K562 (cell line): ENCODE results near the gene MITF. TPM values are rescaled to one million over a fixed set of nuclear protein-coding genes. Genes with fewer than 3 reads are reported as not detected.

Source experiments
- ATAC-seq: fragments of 200-7000 bp; cut with Tn5 transposase; 3 replicates; pipeline ENCODE4 v1.9.1; 2020; ENCODE audit warnings: moderate library complexity
- BruUV-seq: library from RNA; stranded (reverse); fragments of 400-500 nt; replicated peaks from 2 replicates; lab custom pipeline; 2021; lab: Mats Ljungman, UMichigan
- CTCF ChIA-PET: fragments of 300-600 bp; formaldehyde crosslinking; extraction: SDS; loops from one replicate; lab custom pipeline; 2021; ENCODE audit warnings: low intra/inter-chr PET ratio; lab: Yijun Ruan, JAX
- POLR2A ChIA-PET: fragments of 300-600, 350-650 bp; sonication (Branson Sonifier 250); formaldehyde crosslinking; extraction: SDS; loops from one replicate; lab custom pipeline; 2021; ENCODE audit warnings: antibody characterized with exemption, inconsistent platforms; lab: Yijun Ruan, JAX
- DNase-seq, 4 experiments: peaks; one replicate each; pipeline versions ENCODE4 v3.0.0 to v3.0.0-alpha.2; 2011 to 2018; ENCODE audit warnings: low spot score in 3 of 4, mixed read lengths in 3 of 4; ENCODE audit errors: extremely low read depth in 1 of 4
- FAIRE-seq: peaks from 2 replicates; lab custom pipeline; 2011; peaks lifted over from hg19 to GRCh38; lab: Jason Lieb, UNC
- H2AFZ ChIP-seq: 2 replicates; pipeline ENCODE4 v1.6.0; 2011; ENCODE audit warnings: low read depth, low read length, control low read depth, inconsistent platforms
- H3K27ac ChIP-seq: fragments of 200-600 bp; 3 replicates; pipeline ENCODE4 v1.8.0; 2011; ENCODE audit warnings: low read depth, mild to moderate bottlenecking, control low read depth, inconsistent platforms, low read length, moderate library complexity, mixed read lengths; ENCODE audit errors: extremely low read depth
- H3K27me3 ChIP-seq, 2 experiments: fragments of 300-600 bp in 1 of 2; 2 replicates in 1 of 2; 3 replicates in 1 of 2; pipeline versions ENCODE4 v1.6.0 to v1.8.0; 2011; ENCODE audit warnings: inconsistent platforms in 2 of 2, low read length in 2 of 2, mild to moderate bottlenecking in 1 of 2, mixed read lengths in 1 of 2, moderate library complexity in 1 of 2; ENCODE audit not compliant: control insufficient read depth in 2 of 2, insufficient read depth in 2 of 2
- H3K36me3 ChIP-seq: fragments of 300-600 bp; 3 replicates; pipeline ENCODE4 v1.8.0; 2011; ENCODE audit warnings: mild to moderate bottlenecking, low read length, inconsistent platforms; ENCODE audit not compliant: control insufficient read depth, insufficient read depth
- H3K4me1 ChIP-seq, 2 experiments: fragments of 200-600 bp in 1 of 2; replicated peaks in 1 of 2; 2 replicates in 1 of 2; 3 replicates in 1 of 2; pipeline versions ENCODE4 v1.5.1 to v1.8.0; 2011; ENCODE audit warnings: inconsistent platforms in 2 of 2, low read length in 2 of 2, mild to moderate bottlenecking in 1 of 2, mixed read lengths in 1 of 2, moderate library complexity in 1 of 2; ENCODE audit not compliant: control insufficient read depth in 2 of 2, insufficient read depth in 2 of 2
- H3K4me2 ChIP-seq: 2 replicates; pipeline ENCODE4 v1.6.1; 2011; ENCODE audit warnings: low read length, control low read depth, inconsistent platforms, mixed read lengths; ENCODE audit not compliant: insufficient read depth
- H3K4me3 ChIP-seq: fragments of 200-600 bp; sonication (generic), shearing (Covaris generic); 2 replicates; pipeline ENCODE4 v1.5.1; 2016; ENCODE audit warnings: control low read depth, inconsistent platforms
- H3K79me2 ChIP-seq: fragments of 200-600 bp; 3 replicates; pipeline ENCODE4 v1.8.0; 2011; ENCODE audit warnings: low read length, inconsistent platforms; ENCODE audit not compliant: control insufficient read depth, insufficient read depth
- H3K9ac ChIP-seq, 2 experiments: 2 replicates each; pipeline versions ENCODE4 v1.6.0 to v1.6.1; 2011; ENCODE audit warnings: low read depth in 2 of 2, low read length in 2 of 2, control low read depth in 1 of 2, inconsistent platforms in 1 of 2, mild to moderate bottlenecking in 1 of 2, mixed read lengths in 1 of 2; ENCODE audit not compliant: insufficient read depth in 1 of 2
- H3K9me1 ChIP-seq: one replicate; pipeline ENCODE4 v1.6.0; 2011; ENCODE audit warnings: inconsistent platforms, mild to moderate bottlenecking, low read length, moderate library complexity; ENCODE audit not compliant: control insufficient read depth, insufficient read depth
- H3K9me3 ChIP-seq: replicated peaks from 2 replicates; pipeline ENCODE4 v1.5.1; 2011; ENCODE audit warnings: low read depth, low read length, inconsistent platforms; ENCODE audit not compliant: control insufficient read depth, insufficient read depth
- H4K20me1 ChIP-seq: replicated peaks from 2 replicates; pipeline ENCODE4 v1.6.1; 2011; ENCODE audit warnings: low read length, inconsistent platforms, mixed read lengths; ENCODE audit not compliant: control insufficient read depth, insufficient read depth
- ARID1B ChIP-seq: fragments of 450-650 bp; IDR thresholded peaks from 2 replicates; pipeline ENCODE4 v1.6.1; 2016; ENCODE audit warnings: antibody characterized with exemption, mild to moderate bottlenecking, inconsistent platforms
- CBFA2T2 ChIP-seq: fragments of 450-650 bp; conservative IDR thresholded peaks from 2 replicates; pipeline ENCODE4 v1.6.1; 2017; ENCODE audit warnings: mild to moderate bottlenecking
- CBFA2T3 ChIP-seq: fragments of 450-650 bp; IDR thresholded peaks from 2 replicates; pipeline ENCODE4 v1.6.1; 2017
- ELK1 ChIP-seq: sonication (generic); formaldehyde crosslinking; IDR thresholded peaks from 2 replicates; pipeline ENCODE4 v1.8.1; 2022; ENCODE audit warnings: missing genetic modification reagents
- GATAD2A ChIP-seq: fragments of 450-650 bp; IDR thresholded peaks from 2 replicates; pipeline ENCODE4 v1.6.1; 2017
- HDGF ChIP-seq: fragments of 450-650 bp; IDR thresholded peaks from 2 replicates; pipeline ENCODE4 v1.6.1; 2016
- MEF2D ChIP-seq: conservative IDR thresholded peaks from 2 replicates; pipeline ENCODE4 v1.6.1; 2016; ENCODE audit warnings: low read depth, missing genetic modification characterization, missing compliant biosample characterization
- MEIS2 ChIP-seq: fragments of 450-650 bp; IDR thresholded peaks from 2 replicates; pipeline ENCODE4 v1.6.1; 2014; ENCODE audit warnings: mild to moderate bottlenecking; ENCODE audit not compliant: partially characterized antibody
- MXI1 ChIP-seq: IDR thresholded peaks from 2 replicates; pipeline ENCODE4 v1.6.1; 2011; ENCODE audit warnings: low read depth, mild to moderate bottlenecking, improper control_type of control experiment, low read length
- PBX2 ChIP-seq, 2 experiments: IDR thresholded peaks in 1 of 2; conservative IDR thresholded peaks in 1 of 2; 2 replicates each; pipeline ENCODE4 v1.6.1; 2016; ENCODE audit warnings: low read depth in 2 of 2, mild to moderate bottlenecking in 1 of 2, missing compliant biosample characterization in 1 of 2, missing genetic modification characterization in 1 of 2, moderate library complexity in 1 of 2
- PKNOX1 ChIP-seq: fragments of 450-650 bp; IDR thresholded peaks from 2 replicates; pipeline ENCODE4 v1.6.1; 2016
- SAFB2 ChIP-seq: fragments of 200-400 bp; formaldehyde crosslinking; IDR thresholded peaks from 2 replicates; pipeline ENCODE4 v1.6.1; 2018; ENCODE audit warnings: borderline replicate concordance, low read length, low read depth, moderate library complexity; ENCODE audit not compliant: severe bottlenecking
- SMARCC2 ChIP-seq: fragments of 450-650 bp; IDR thresholded peaks from 2 replicates; pipeline ENCODE4 v1.6.1; 2017; ENCODE audit warnings: antibody characterized with exemption, moderate library complexity, mild to moderate bottlenecking, low read depth
- TAL1 ChIP-seq: fragments of 450-650 bp; IDR thresholded peaks from 2 replicates; pipeline ENCODE4 v1.6.1; 2016; ENCODE audit warnings: mild to moderate bottlenecking
- ZEB2 ChIP-seq: fragments of 450-650 bp; IDR thresholded peaks from 2 replicates; pipeline ENCODE4 v1.6.1; 2016
- WGBS: fragments of 100-300 bp; shearing (Covaris generic); methylation state at CpG from one replicate; pipeline ENCODE4 v1.1.6; 2016; ENCODE audit warnings: low coverage, mixed read lengths; ENCODE audit not compliant: insufficient coverage; ENCODE audit errors: missing lambda C conversion rate; 5-methylcytosine and 5-hydroxymethylcytosine counted together
- in situ Hi-C: fragments of 300-500 bp; cut with MboI; formaldehyde crosslinking; loops from 4 replicates; pipeline ENCODE4 v1.15.0; 2018; ENCODE audit warnings: inconsistent platforms, mixed read lengths
- intact Hi-C: fragments of 100-400 bp; cut with micrococcal nuclease; formaldehyde crosslinking; loops from 2 replicates; pipeline ENCODE4 v1.14.2; 2022
- polyA plus RNA-seq, 8 experiments: library from polyadenylated mRNA; depleted of rRNA in 4 of 8; stranded (reverse) in 5 of 8; unstranded in 3 of 8; fragments of >200 nt; fragmentation: Nextera tagmentation in 2 of 8; fragmentation: Illumina TruSeq in 1 of 8; extraction: Ambion mirVana in 2 of 8; extraction: Trizol in 1 of 8; gene quantifications; 2 replicates each; pipeline versions ENCODE4 v1.2.1 to v1.2.3, GENCODE V29; 2011 to 2014; ENCODE audit warnings: inconsistent platforms in 1 of 8, missing spikeins in 1 of 8
- total RNA-seq, 7 experiments: library from RNA; depleted of rRNA in 6 of 7; stranded (reverse); fragments of >200 nt in 6 of 7; fragmentation: Illumina TruSeq in 2 of 7; extraction: Trizol in 2 of 7; gene quantifications; 2 replicates each; pipeline versions ENCODE4 v1.2.1 to v1.2.3, GENCODE V29; 2011 to 2021; ENCODE audit warnings: low replicate concordance in 1 of 7
- TF ChIP-seq, protein P1 (sequence below): fragments of 250-450 bp; sonication (Bioruptor Pico); IDR thresholded peaks from 2 replicates; pipeline ENCODE4 v1.8.0; 2021; ENCODE audit warnings: borderline replicate concordance, mild to moderate bottlenecking, moderate library complexity; ENCODE audit not compliant: poor library complexity, severe bottlenecking

The MITF gene
- total and polyA plus RNA-seq, 9 of the 15 experiments (the other 6 are each of a cell fraction or from before 2014, with no cell fraction given), result 5.6 to 14.9 (median 11.1) TPM

DNA sequence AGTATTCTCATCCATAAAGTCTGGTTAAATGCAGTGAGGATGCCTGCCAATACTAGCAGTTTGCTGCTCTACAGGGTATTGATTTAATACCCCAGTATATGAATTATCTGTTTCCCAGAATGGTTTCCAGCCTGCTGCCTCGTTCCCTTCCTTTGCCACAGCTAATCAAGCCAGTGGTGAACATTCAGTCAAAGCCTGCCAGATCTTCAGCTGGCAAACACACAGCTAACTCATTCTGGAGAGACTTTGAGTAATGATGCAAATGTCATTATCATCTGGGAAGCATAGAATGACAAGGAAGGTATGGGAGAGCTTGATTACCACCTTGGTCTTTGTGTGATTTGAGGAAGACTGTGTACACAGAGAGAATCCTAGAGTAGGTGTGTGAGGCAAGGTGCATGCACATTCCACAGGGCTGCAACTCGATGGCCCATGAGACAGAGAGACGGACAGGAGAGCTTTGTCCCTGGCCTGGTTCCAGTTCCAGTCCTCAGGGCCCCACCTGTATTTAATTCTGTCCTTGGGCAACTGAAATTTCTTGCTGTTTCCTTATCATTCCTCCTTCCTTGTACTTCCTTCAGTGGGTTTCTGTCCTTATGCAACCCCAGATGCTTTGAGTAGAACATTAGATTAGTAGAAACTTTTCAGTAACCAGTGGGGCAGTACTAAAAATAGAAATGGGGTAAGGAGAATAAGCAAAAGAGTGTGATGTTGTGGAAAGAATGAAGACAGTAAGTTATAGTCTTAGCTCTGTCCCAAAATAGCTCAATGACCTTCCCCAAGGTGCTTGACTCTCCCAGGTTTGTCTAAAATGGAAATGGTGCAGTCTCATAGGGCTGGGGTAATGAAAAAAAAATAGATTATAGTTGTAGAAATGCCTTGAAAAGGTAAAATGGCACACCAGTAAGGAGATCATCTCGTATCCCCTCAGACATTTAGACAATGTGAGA, 72.5 kb downstream of the MITF start:
- Histone ChIP-seq H3K79me2 (peaks cover 40% of the 10 kb centered on the region), H3K36me3 (no peaks in the 10 kb centered on the region), H3K4me1 (peaks cover 5 to 22% of the 10 kb centered on the region in 2 experiments; a peak in 4 of 5 replicates), H2AFZ (no peak overlapping the region), H3K4me2 (0 out of 2 replicates have a peak overlapping the region, but pooled peaks have one; percentile 22), H3K4me3 (no peak overlapping the region), H4K20me1 (no peaks in the 10 kb centered on the region), H3K27ac (no peak overlapping the region), H3K27me3 (no peaks in the 10 kb centered on the region), H3K9me3 (no peaks in the 10 kb centered on the region), H3K9me1 (no peaks in the 10 kb centered on the region), H3K9ac (peak overlapping the region in 1 of 2 experiments; percentile 50; a peak in 1 of 4 replicates)
- DNase-seq (peak in 1 of 4 experiments; percentile 8), FAIRE-seq (no peak), ATAC-seq (peak; percentile 55; the same call in 2 of the 3 replicates)
- BruUV-seq, result no TSS peak
- intact Hi-C loops, result no loop called here
- in situ Hi-C loops, result no loop called here
- WGBS, result 11% methylated on average over 4 of the region's 4 CpGs
- CTCF ChIA-PET, result no interaction called here
- POLR2A ChIA-PET, result interaction anchor here (0.7 to 1.2 kb wide), 3 partner anchors 11 to 120 kb away, joined by 3 to 4 read pairs (median 4); no protein-coding TSS in a partner anchor
- no peak for TF ChIP-seq SAFB2
- TF ChIP-seq MEIS2, result peak; percentile 41
- TF ChIP-seq, protein P1, sequence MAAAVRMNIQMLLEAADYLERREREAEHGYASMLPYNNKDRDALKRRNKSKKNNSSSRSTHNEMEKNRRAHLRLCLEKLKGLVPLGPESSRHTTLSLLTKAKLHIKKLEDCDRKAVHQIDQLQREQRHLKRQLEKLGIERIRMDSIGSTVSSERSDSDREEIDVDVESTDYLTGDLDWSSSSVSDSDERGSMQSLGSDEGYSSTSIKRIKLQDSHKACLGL (CRISPR knock-in tag), result no peak
- TF ChIP-seq ZEB2, result 0 out of 2 replicates have a peak, but pooled peaks have one; percentile 40
- TF ChIP-seq MEF2D (tag), result peak; percentile 77
- TF ChIP-seq SMARCC2, result no peak
- peak; percentile 58; the same call in 1 of the 2 replicates for TF ChIP-seq CBFA2T3
- TF ChIP-seq ELK1 (CRISPR knock-in tag), result no peak
- 0 out of 2 replicates have a peak, but pooled peaks have one; percentile 16 for TF ChIP-seq CBFA2T2
- TF ChIP-seq PBX2 (CRISPR knock-in tag; IDR thresholded peaks at IDR 0.05; ENCODE audit: low read depth), result no peak
- TF ChIP-seq PBX2 (tag; conservative IDR thresholded peaks at IDR 0.05; ENCODE audit: low read depth), result 0 out of 2 replicates have a peak, but pooled peaks have one; percentile 47
- TF ChIP-seq HDGF, result no peak
- 0 out of 2 replicates have a peak, but pooled peaks have one; percentile 1 for TF ChIP-seq TAL1
- TF ChIP-seq PKNOX1, result 0 out of 2 replicates have a peak, but pooled peaks have one; percentile 16
- 0 out of 2 replicates have a peak, but pooled peaks have one; percentile 19 for TF ChIP-seq ARID1B
- TF ChIP-seq MXI1, result no peak
- no peak for TF ChIP-seq GATAD2A
